ENCODE measurements around the gene FAM170B. TPM values are rescaled to one million over a fixed set of nuclear protein-coding genes. Genes with fewer than 3 reads are reported as not detected.

The FAM170B gene
- polyA plus RNA-seq, 10 donors, result 0.08 TPM; not detected in 9

DNA sequence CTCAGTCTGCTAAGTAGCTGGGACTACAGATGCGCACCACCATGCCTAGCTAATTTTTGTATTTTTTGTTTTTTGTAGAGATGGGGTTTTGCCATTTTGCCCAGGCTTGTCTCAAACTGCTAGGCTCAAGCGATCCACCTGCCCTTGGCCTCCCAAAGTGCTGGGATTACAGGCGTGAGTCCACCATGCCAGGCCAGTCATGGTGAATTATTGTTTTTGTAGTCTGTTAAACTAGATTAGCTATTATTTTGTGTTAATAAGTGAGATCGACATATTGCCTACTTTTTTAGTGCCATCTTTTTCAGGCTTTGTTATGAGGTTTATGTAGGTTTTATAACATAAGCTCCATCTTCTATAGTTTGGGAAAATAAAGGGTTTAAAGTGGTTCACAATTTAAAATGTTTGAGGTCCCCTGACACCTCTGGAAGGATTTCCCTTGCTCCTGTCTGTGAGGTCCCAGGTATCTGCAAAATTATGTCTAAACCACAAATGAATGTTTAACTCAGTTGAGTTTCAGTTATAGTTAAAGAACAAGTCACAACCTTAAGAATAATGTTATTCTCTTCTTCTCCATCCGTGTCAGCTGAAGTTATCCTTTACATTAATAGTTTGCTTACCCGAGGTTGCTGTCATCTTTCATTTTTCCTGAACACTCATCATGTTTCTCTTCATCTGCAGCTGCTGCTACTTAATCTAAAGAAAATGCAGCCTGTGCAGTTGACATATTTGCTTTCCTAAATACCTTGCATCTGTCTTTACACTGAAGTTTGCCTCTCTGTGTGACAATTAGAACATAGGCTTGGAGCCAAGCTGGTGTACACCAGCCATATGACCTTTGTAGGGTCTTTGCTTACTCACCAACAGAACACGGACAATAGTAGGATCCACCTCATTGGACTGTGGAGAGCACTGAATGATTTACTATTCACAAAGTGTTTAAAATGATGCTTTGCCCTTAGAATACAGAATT lies 9.6 kb downstream of the FAM170B start:
- DNase-seq, result no peak

DNA sequence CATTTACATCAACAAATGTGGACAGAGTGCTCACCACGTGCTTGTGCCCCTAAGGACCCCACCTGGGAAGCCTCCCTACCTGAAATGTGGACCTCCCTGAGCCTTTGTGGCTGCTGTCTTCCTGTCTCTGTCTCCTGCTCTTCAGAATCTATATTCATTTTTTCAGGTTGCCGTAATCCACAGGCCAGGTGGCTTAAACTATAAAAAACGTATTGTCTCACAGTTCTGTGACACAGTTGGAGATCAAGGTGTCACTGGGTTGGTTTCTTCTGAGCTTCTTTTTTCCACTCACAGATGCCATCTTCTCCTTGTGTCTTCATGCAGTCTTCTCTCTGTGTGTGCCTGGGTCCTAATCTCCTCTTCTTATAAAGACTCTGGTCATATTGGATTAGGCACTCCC lies 12.9 kb downstream of the FAM170B start:
- DNase-seq, result no peak

DNA sequence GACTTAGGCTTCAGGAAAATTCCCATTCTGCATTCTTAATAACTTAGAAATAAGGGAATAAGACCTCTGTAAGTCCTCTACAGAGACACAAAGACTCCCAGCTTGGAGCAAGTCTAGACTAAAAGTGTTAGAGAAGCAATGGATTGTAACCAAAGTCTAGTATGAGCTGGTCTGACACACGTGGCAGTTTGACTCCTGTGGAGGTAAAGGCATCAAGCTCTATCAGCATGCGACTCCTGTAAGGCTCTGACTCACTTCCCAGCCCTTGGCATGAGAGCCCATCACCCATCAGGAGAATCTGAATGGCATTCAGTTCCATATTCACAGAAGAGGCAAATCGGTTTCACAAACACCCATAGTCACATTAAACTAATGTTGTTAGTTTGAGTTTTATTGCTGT lies 14.1 kb downstream of the FAM170B start:
- no peak for DNase-seq

DNA sequence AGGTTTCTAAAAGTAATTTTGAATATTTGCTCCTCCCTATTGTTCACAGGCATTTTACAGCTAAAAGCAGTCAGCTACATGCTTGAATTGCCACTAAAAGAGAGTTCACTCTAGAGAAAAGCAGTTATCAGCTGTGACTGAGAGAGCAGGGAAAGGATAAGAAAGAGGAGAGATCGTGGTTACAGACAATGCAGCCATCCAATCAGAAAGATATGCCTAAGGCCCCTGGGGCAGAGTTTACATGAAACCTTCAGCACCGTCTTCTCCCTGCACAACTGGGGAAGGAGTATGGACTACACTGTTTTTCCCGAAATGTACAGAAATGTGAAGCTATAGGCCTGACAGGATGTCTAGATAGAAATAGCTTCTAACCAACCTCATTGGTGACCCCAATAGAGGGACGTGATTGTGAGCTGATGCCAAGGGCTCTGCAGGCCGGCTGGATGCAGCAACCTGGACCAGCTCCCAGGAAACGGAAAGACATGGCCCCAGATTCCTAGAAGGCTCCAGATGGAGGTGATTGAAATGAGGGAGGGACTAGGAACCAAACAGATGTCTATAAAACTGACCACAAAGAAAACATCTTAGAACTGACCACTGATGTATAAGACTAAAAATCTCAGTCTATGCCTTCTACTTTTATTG lies 15.3 kb downstream of the FAM170B start:
- DNase-seq, result peak in 1 of 3 donors; percentile 66

DNA sequence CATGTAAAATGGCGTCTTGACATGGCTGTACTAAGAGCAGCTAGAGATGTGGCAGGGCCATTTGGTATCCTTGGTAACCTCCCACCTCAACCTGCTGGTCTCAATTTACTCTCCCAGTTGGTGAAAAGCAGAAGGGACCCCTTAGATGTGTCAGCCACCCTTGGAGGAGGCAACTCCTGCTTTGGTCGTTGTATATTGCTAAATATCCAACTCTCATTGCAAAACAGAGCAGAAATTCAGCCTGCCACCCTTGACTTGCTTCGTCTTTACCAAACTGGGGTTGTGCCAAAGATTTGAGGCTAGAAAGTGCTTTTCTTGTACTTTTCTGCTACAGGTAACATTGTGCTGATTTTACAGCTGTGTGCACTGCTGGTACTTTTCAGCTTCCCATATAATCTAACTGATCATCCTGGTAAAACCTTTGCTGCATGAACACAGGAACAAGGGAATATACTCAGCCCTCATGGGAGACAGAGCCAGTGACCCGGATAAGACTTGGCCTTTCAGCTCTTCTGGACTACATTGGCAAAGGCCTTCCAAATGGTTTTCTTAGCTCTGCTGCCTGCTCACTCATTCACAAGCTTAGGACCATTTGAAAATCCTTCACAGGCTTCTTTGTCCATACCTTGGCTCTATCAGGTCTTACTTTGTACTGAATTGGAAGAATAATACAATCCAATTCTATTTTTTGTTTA lies 16.3 kb downstream of the FAM170B start:
- no peak for DNase-seq

DNA sequence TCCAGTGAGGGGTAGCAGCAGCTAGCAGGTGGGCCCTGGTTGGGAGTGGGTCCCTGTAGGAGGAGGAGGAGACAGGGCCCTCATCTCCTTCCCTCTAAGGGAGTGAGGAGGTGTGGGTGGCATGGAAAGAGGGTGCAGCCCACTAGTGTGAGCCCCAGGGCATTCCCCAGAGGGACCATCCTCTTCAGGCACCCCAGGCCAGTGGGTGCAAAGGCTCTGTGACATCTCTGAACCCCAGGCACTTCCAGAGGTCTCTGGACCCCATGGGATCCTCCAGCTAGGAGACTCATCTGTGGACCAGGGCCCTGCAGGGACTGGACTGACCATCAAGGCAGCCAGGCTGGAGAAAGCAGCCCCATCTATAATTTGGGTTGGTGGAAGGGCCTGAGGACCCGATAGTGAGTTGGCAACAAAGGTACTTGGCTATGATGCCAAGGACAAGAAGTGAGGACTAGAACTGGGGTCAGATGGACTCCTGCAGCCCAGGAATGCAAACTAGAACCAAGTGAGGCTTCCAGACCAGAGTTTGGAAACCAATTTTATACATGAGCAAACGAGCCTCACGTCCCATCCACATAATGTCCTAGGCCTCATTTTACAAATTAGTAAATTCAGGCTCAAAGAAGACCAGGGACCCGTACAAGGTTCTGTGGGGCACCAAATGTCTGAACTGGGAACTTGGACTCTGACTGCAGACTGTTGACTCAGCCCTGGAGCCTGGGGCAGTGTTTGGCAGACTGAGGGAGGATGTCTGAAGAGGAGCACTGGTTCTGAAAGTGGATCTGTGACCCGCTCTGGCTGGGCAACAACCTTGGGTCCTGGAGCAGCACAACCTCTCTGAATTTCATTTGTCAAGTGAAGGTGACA lies 17.1 kb downstream of the FAM170B start:
- no peak for DNase-seq

DNA sequence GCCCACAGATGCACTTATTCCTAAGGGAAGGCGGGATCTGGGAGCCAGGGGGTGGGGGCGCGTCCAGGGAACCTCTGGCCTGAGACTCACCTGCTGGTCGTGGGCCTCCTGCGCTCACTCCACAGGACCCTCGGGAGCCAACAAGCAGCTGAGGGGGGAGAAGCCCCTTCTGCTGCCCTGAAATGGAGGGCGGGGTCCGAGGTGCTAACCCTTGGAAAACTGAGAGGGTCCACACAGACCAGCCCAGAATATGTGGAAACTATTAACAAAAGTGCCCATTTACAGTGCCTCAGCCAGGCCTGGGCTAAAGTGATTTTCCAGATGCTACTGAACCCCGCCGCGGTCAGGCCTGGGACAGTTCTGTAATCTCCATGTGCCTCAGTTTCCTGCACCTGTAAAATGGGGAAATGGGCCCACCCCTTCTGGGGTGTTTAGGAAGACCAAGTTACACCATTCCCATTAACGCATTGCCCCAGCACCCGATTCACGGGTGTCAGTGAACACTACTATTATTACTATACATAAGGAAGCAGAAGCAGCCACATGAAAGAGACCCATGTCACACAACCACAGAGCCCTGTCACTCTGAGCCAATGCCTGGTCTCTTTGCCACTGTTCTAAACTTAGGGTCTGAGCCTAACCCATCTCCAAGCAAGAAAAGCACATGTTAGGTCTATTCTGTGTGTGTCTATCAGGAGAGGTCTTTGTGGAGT lies 17.9 kb downstream of the FAM170B start:
- DNase-seq, result no peak

DNA sequence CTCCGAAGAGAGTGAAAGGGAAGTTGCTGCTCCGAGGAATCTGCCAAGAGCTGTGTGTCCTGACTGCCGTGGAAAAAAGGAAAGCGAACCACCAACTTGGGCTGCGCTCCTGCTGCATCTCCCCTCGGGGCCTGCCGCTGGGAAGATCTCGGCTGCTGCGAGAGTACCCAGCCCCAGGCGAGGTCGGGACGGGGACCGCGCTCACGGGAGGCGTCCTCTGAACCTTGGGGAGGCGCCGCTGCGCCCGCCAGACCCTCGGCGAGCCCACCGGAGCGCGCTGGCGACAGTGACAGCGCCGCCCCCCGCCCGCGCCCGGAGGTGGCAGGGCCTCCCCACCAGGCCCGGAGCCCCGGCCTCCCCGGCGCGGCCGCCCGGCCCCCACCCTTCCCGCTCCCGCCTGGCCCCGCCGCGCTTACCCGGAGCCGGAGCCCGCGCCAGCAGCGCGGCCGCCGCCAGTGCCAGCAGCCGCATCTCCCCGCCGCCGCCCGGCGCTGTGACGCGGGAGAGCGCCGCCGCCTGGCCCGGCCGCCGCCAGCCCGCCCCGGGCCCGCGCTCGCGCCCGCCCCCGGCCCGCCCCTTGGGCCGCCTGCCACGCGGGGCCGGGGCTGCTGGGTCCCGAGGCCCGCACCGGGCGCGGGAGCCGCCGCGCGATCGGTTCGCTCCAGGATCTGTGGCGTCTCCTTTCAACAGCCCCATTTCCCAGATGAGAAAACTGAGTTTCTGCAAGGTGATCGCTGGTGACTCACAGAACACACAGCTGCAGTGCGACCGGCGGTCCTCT lies 18.6 kb downstream of the FAM170B start, which contains the start of gene VSTM4:
Gene VSTM4 (minus strand): TSS at position 508 of the 781 bp plus-strand sequence. CDS start 37 bp downstream, at position 471.
- DNase-seq, result peak in 2 of 3 donors; percentile 62 to 89

DNA sequence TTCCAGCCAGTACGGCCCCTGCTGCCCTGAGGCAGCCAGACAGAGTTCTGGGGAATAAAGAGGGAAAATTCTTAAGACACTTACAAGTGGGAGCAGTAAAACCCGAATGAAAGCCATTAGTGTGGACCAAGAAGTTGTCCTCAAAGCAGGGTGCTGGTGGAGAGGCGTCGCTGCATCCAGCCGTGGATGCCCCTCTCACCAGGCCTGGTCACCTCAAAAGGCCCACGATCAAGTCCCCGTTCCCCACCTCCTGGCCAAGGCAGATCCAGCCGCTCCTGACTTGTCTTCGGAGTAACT lies 19.2 kb downstream of the FAM170B start:
- DNase-seq, result no peak

DNA sequence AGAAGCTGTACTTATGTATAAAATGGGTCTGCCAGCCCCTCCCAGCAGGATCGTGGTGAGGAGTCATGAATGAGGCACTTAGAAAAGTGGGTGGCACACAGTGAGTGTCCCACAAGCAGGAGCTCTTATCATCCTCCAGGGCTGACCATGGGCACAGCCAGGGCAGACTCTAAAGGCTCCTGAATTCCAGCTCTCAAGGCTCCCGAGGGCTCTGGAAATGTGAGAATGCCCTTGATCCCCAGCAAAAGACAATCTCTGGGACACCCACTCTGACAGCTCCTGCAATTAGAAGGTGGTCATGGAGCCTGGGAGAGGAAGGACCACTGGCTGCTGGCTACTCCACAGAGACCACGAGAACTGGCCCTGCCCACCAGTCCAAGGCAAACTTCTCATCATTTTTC lies 20.1 kb downstream of the FAM170B start:
- DNase-seq, result no peak

DNA sequence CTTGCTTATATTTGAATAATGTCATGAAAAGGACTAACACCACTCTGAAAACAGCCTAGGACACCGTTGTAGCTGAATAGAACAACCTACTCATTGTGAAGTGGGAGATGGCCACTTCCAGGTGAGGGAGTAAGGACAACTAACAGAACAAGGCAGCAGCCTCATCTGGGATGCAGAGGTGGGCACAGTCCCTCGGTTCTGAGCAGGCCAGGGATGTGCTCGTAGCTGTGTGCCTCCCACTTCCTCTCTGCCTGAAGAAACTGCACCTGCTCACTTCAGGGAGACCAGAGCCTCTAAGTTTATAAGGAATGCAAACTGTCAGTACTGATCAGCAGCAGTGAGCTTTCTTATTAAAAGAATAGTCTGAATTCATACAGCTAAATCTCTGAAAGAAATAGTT lies 21.0 kb downstream of the FAM170B start:
- no peak for DNase-seq

DNA sequence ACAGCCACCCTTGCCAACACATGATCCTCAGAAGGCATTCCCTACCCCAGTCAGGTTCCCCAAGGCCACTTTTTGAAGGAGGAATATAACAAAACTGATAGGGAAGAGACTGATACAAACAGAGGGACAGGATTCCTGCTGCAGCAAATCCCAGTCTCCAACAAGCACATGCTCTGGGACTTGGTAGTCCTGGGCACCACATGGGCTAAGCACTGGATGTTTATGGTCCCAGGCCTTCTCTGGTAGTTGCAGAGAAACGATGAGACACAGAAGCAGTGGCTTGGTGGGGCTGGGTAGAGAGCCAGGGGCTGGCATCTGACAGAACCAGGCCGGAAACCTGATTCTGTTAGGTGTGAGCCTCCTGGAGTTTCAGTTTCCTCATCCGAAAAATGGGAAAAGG lies 21.7 kb downstream of the FAM170B start:
- no peak for DNase-seq

DNA sequence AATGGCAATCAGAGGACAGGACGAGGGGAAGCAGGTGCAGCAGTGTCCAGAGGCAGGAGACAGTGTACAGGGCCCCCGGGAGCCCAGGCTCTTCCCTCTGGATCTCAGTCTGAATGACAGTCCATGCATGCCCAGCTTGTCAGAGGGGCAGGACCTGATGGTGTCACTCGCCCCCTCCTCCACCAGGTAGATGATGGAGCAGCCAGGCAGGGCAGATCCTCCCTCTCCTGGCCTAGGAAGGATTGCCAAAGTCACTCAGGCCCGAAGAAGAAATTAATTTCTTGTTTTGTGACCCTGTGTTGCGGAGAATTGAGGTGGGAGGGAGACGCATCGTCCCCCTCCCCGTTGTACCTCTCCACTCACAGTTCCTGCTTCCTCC lies 22.5 kb downstream of the FAM170B start:
- DNase-seq, result no peak

DNA sequence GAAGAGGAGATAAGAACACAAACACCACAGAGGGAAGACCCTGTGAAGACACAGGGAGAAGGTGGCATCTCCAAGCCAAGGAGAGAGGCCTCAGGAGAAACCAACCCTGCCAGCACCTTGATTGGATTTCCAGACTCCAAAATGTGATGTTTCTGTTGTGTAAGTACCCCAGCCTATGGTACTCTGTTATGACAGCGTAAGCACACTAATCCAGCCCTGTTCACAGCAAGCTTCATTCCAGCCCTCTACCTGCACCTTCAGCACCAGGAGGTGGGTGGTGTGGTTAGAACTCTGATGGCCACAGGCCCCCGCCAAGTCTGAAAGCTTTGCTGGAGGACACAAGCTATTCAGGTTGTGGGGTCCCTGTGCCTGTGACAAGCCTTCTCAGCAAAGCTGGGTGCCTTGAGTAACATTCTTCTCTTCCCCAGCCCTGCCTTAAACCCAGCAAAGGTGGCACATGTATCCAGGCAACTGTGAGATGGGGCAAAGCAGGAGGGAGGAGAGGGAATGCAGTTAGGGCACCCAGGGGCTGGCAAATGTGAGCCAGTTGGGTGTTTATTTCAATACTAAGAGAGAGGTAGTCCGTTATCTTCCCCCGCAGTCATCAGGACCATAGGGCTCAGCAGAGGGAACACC lies 23.0 kb downstream of the FAM170B start:
- no peak for DNase-seq

DNA sequence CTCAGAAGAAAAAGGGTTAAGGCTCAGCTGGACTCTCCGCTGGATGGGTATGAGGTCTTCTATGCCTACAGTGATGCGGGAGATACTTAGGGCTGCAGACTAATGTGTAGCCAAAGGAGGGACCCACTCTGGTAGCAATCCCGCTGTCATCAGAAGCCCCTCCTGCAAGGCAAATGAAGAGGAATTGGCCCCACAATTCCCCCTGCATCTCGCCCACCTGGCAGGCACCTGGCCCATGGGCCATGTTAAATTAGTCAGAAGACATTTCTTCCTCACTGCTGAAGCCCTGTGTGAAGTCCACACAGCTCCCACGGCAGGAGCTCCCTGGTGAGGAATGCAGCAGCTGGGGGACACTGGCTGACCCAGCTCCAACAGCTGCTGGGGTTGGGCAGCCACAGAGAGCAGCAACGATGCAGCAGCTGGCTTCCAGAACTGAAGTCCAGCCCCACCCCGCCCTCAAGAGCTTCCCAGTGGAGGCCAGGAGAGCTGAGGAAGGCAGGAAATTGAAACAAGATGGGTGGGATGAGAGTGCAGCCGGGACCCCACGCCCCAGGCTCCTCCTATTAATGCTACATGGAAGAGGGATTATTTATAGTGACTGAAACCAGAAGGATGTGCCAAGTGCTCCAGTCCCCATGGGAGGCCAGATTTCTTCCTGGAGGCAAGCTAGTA lies 24.0 kb downstream of the FAM170B start:
- DNase-seq, result peak; percentile 82 to 93 (median 84)

DNA sequence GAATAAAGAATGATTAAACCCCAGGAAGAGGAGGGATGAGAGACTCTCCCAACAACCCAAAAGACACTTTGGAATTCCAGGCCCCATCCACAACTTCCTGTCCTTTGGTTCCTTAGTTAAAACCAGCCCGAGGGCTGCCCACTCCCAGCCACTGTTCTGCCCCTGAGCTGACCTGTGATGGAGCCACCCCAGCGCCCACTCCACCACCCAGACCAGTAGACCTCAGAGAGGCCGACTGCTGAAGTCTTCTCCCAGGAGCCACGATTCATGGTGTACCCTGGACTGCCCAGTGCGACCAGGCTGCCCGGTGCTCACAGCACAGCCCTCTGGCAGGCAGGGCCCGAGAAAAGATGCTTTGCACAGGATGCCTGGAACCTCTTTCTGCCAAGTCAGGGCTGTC lies 25.2 kb downstream of the FAM170B start:
- DNase-seq, result no peak

DNA sequence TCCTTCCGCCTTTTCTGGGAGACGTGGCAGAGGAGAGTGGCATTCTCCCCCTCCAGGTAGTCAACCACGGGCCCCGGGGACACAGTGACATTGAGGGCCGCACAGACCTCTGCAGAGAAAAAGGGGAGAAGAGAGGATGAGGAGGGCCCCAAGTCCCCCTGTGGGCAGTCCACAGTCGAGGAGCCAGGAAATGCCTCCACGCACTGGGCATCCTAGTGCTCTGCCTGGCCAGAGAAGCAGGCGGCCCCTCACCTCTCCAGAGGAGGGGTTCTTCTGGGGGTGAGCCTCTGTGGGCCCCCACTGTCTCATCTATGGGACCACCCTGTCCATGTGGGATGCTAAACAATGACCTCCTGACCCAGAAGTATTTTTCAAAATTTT lies 25.9 kb downstream of the FAM170B start:
- no peak for DNase-seq

DNA sequence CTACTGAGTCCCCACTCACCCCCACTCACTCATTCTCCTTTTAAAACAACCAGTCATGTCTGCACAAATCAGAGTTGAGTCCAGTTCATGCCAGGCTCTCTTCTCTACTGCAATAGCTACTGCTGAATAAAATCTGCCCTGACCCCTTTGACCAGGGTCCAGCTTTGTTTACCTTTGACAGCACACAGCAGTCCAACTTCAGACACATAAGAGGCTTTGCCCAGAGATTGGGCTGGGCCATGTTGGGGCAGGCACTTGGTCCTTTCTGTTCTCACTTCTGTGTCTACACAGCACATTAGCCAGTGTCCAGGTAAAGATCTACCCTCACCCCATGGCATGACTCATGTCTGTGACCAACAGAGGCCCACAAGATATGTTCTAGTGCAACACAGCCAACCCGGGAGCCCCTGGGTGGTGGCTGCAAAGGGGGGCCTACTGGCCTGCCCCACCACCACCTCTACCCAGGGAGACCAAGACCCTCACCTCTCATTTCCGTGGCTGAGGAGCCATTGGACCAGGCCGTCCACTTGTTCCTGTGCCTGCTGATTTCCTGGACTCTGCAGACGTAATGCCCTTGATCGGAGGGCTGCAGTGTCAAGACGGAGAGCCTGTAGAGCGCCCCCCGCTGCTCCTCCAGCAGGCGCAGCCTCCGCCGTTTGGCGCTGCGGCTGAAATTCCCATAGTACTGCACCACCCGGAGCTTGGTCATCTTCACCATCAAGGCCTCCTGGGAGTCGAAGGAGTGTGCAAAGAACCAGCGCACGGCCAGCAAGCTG lies 26.5 kb downstream of the FAM170B start:
- no peak for DNase-seq
